Measurements from ENCODE around the gene MRGPRX2.

- TF ChIP-seq SUZ12 (IDR thresholded peaks at IDR 0.05; ENCODE audit: low read depth, low read length) (no peak), EZH2 (conservative IDR thresholded peaks at IDR 0.05; ENCODE audit: low read depth, low read length) (no peak), REST (IDR thresholded peaks at IDR 0.05; ENCODE audit: borderline replicate concordance in 1 of 2, low read depth in 1 of 2, low read length in 2 of 2) (no peak), EP300 (IDR thresholded peaks at IDR 0.05; ENCODE audit: low read depth in 2 of 2, low read length in 2 of 2) (no peak), EP300 (CRISPR knock-in tag; IDR thresholded peaks at IDR 0.05; ENCODE audit: borderline replicate concordance) (no peak)
These were observed 49.8 kb upstream of the MRGPRX2 start for GRCh38 chr11:19110295-19110694.
